GM19324 (cell line): ENCODE measurements around the gene LSM3.

Experiments
- ATAC-seq: cut with Tn5 transposase; IDR thresholded peaks from one replicate; pipeline ENCODE4 v1.9.1; 2021; ENCODE audit warnings: mild to moderate bottlenecking, moderate library complexity; ENCODE audit not compliant: unreplicated experiment, low FRiP score

LSM3 gene

DNA sequence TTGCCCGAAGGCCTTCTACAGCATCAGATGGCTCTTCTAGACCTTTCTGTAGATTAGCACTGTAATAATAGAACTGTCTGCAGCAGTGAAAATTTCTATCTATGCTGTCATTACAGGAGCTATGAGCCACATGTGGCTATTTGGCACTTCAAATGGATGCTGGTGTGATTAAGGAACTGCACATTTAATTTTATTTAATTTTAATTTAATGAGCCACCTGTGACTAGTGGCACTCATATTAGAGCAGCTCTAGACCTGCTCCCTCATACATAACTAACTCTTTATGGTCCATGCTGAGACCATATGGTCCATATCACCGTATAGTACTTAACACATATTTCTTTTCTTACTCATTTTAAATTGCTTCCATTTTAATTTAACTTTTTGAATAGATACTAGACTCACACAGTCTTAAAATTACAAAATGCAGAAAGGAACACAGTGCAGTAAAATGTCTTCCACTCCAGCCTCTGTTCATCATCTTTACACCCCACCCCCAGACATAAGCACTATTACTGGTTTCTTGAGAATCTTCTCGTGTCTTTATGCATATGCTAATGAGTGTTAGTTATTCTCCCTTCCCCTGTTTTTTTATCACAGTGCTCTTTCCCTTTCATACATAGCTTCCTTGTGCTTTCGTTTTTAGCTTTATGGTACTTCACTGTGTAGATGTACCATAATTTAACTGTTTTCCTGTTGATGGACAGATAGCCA, 9.6 kb downstream of the LSM3 start:
- ATAC-seq, result no peak

GRCh38 chr3:14194865-14195264, 16.2 kb downstream of the LSM3 start:
- no peak for ATAC-seq

DNA sequence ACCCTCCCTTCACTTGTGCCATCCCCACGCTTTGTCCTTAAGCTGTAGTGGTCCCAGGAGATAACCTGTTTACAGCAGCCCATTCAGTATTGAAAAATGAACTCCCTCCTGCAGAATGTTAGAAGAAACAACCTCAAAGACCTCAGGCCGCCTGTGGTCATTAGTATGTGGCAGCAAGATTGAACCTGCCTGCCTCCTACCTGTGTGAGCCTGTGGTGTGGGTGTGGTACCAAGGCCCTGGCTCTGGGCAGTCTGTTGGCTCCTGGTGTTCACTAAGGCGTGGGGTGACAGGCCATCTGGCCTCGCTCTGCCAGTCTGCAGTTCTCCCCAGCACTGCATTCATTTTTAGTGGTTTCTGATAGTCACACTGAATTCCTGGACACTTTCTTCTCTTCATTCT, 21.0 kb downstream of the LSM3 start:
- no peak for ATAC-seq

GRCh38 chr3:14200276-14200675, 21.7 kb downstream of the LSM3 start:
- ATAC-seq, result no peak

DNA sequence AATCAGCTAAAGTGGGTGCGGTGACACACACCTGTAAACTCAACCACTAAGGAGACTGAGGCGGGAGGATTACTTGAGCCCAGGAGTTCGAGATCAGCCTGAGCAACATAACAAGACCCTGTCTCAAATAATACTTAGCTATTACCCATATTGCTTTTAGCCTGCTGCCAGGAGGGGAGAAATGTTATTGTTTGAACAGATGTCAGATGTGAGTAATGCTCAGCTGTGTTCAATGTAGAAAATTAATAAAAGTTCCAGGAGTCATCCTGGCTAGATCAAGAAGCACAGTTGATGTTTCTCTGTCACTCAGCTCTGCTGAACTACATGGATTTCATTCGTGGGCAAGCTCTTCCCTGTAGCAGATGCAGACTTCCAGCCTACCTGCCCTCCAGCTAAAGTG, 22.2 kb downstream of the LSM3 start:
- no peak for ATAC-seq

DNA sequence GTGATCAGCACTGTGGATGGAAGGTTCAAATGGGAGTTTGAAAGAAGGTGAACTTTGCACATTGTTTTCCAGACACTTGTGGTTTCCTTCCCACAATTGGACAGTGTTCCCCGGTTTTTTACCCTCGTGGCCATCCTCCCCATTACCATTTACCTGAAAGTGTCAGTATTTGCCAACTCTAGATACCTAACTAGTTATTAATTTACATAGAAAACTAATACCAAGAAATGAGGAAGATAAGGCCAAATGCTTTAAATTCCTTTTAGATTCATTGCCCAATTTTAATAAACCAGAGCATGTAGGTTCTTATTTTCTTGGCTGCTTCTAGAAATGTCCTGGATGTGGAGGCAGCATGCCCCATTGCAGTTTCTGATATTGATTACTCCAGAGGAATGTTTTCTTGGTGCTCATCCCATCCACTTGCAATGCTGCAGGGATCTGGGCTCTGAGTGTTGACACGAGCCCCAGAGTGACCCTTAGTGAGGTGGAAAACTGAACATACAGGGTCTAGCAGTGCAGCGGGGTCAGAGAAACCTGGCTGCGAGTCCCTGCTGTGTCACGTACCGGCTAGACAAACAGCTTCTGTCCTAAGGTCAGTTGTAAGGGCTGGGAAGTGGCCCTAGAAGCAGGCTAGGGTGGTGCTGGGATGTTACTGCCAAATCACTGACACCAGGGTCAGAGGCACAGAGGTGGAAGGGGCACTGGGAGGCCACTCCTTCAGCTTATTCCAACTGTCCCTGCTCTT, 23.5 kb downstream of the LSM3 start:
- ATAC-seq, result no peak

DNA sequence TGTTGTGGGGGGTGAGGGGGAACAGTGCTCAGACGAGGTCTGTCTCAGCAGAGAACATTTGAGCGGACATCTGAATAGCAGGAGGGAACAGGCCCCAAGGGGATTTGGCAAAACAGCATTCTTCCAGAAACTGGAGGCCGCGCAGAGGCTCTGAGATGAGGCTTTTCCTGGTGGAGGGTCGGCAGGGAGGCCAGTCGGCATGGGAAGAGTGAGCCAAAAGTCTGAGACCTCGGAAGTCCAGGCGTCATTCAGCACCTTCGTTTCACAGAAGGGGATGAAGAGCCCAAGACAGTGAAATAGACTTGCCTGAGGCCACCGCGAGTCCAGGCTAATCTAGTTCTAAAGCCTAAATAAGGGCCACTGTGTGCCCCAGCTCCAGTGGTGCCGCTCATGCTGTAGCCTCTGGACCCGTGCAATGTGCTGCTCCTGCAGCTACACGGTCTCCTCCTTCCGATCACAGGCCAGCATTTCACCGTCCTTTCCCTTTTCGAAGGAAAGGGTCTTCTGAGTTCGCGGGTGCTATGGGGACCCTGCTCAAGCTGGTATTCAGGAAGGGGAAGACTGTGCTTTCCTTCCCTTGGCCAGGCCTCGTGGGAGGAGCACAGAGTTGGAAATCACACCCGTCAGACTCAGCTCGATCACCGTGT, 24.4 kb downstream of the LSM3 start:
- no peak for ATAC-seq

- ATAC-seq, result no peak
Measured at GRCh38 chr3:14203521-14204079, 25.0 kb downstream of the LSM3 start.

DNA sequence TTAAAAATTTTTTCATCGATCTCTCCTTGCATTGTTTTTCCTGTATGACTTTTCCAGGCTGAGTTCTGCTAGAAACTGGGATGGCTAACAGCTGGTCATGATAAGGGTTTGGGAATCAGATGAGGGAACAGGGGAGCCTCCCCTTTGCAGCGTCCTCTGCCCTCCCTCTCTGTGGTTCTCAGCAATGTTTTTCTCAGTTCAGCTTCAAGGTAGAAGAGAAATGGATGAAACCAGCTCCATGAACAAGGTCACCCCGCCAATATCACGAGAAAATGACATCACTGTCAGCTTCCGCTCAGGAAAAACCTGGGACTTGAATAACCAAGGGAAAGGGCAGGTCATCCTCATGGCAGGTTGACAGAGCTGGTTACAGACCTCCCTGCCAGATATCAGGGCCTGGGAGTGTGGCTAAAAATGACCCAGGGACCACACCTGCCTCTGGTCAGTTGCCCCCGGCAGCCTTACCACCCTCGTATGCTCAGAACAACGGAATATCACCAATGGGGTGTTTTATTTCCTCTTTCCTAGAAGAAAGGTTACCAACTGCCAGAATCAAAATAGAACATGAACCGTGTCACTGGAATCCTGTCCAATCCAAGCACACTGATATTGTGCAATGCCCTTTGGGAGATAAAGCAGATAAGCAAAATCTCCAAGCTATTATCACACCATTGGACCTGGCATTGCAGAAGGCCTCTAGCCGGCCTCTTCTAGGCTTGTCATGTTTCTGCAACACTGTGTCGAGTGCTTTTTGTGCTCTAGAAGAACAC, 26.1 kb downstream of the LSM3 start:
- ATAC-seq, result no peak

GRCh38 chr3:14206548-14207177, 28.0 kb downstream of the LSM3 start:
- ATAC-seq, result no peak

GRCh38 chr3:14208168-14208567, 29.6 kb downstream of the LSM3 start:
- no peak for ATAC-seq

DNA sequence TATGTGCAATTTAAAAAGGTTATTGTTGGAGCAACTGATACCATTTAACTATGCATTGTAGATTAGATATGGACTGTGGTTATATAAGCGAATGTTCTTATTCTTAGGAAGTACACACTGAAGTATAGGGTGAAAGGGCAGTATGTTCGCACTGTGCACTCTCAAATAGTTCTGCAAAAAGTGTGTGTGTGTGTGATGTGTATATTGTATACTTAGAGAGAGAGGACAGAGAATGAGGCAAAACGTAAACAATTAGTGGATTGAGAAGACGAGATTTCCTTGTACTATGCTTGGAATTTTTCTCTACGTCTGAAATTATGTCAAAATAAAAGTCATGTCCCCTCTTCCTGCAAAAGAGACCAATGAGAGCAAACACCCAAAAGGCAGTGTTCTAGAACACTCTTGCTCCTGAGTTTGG, 30.4 kb downstream of the LSM3 start:
- no peak for ATAC-seq

DNA sequence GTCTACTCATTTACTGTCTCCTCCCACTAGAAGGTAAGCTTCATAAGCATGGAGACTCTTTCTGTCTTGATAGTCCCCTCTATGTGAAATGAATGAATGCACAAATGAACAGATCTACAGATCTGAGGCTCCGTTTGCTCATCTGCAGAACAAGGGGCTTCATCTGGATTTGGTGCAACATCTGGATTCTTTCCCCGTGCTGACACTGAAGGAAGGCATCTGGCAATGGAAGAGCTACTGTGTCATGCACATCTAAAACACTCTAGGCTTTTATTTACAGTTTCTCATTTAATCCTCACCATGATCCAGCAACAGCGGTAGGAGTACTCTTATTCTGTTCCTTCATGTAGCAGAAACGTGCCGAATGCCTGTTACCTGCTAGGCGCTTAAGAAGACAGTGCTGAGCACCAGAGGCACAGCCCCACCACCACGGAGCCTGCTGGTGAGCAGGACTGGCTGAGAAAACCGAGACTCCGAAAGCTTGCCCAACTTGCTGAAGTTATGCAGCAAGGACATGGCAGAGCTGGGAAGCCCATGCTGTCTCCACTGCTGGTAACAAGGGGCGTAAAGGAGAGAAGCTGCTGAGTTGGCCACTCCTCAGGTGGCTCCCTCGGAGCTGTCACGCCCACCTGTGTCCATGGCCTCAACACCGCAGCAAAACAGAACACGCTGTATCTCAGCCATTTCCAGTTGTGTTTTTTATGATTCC, 31.1 kb downstream of the LSM3 start:
- ATAC-seq, result no peak

DNA sequence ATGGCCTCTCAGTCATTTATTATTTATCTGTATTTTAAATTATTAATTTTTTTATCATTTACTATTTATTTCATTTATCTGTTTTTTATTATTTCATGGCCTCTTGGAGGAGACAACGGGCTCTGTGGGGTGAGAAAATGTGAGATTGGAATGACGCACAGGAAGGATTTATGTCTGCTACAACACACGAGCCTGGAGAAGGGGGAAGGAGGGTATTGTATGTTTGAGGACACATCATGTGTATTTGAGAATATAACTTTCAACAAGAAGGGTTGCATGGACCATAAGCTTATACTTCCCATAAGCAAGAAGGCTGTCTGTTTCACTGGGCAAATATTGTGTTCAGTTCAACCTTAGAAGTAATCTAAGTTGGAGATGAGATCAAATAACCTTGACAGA, 31.7 kb downstream of the LSM3 start:
- no peak for ATAC-seq

- ATAC-seq, result no peak
Measured at GRCh38 chr3:14210843-14211594, 32.4 kb downstream of the LSM3 start.

DNA sequence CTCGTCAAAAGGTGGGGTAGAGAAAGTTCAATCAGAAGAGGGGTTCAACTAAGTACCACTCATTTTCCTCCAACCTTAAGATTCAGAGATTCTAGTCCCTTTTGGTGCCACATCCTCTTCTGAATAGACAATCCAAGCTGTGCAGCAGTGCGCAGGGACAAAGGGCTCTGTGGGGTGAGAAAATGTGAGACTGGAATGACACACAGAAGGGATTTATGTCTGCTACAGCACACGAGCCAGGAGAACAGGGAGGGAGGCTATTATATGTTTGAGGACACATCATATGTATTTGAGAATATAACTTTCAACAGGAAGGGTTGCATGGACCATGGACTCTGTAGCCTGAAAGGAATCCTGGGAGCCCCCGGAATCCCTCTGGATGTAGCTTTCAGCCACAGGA, 33.0 kb downstream of the LSM3 start:
- no peak for ATAC-seq

GRCh38 chr3:14212032-14212431, 33.4 kb downstream of the LSM3 start:
- ATAC-seq, result no peak

- no peak for ATAC-seq
Measured at GRCh38 chr3:14213066-14213774, 34.6 kb downstream of the LSM3 start.
